ENCODE results near the gene ZNF804A.

ZNF804A gene

DNA sequence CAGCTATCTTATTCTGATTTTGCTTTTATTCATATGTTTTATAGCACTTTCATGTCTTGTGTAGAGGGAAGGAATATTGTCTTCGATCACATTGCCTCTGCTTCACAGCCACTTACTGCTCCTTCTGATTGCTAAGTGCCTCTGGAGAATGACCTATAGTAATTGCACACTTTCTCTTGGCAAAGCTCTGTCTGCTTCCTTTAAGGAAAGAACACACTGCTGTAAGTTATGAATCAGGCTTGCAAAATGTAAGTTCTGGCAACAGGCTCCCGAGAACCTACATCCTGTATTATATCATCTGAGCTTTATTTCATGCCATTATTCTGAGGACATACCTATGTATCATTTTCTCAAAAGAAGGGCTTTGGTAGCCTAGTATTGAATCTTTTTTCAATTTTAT, 170.7 kb downstream of the ZNF804A start:
- H3K4me3 ChIP-seq (replicated peaks; ENCODE audit: low read depth, low read length), result no peak overlapping the region
- no peak for DNase-seq (ENCODE audit: extremely low read depth, low read depth)
- no peak for TF ChIP-seq CTCF (IDR thresholded peaks at IDR 0.05; ENCODE audit: low read depth, low read length, missing control alignments)

GRCh38 chr2:184769686-184770085, 171.4 kb downstream of the ZNF804A start:
- TF ChIP-seq CTCF (IDR thresholded peaks at IDR 0.05; ENCODE audit: low read depth, low read length, missing control alignments), result no peak
- no peak for DNase-seq (ENCODE audit: extremely low read depth, low read depth)

DNA sequence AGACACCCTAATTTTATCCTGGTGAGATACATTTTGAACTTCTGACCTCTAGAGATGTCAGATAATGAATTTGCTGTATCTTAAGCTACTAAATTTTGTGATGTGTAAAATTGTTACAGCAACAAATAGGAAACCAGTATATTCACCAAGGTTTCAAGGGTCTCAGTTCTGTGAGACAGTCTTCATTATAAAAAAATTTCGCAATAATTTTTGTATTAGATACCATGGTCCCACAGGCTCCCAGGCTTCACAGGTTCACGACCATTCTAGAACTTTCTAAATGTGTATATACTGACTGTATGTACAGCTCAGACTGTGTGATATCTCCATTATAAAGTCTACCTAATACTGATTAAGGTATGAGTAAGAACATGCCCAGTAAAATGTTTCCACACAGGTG, 181.4 kb downstream of the ZNF804A start:
- H3K4me3 ChIP-seq (replicated peaks; ENCODE audit: low read depth, low read length), result no peak overlapping the region
- no peak for TF ChIP-seq CTCF (IDR thresholded peaks at IDR 0.05; ENCODE audit: low read depth, low read length, missing control alignments)
- DNase-seq (ENCODE audit: extremely low read depth, low read depth), result no peak

More at GRCh38 chr2:184769686-184770085, 171.4 kb downstream of the ZNF804A start:
- no peak overlapping the region for H3K4me3 ChIP-seq (replicated peaks; ENCODE audit: low read depth, low read length)

DNA sequence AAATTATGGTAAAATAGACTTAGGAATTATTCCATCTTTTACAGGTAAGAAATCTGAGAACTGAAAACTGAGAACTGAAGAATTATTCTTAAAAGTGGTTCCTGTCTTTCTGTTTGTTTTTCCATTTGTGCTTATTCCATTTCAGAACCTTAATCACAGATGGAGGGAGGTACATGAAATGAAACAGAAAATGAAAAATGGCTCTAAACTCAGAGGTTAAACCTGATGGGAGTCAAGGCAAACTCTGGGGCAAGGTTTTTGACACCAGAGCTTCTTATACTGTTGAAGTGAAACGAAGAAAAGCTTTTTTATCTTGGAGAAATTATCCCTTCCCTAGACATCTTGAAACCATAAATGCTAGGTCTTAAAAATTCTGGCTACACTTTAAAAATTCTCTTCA, 182.1 kb downstream of the ZNF804A start:
- TF ChIP-seq CTCF (IDR thresholded peaks at IDR 0.05; ENCODE audit: low read depth, low read length, missing control alignments), result no peak
- no peak for DNase-seq (ENCODE audit: extremely low read depth, low read depth)
- H3K4me3 ChIP-seq (replicated peaks; ENCODE audit: low read depth, low read length), result no peak overlapping the region

GRCh38 chr2:184780944-184781343, 182.6 kb downstream of the ZNF804A start:
- no peak for DNase-seq (ENCODE audit: extremely low read depth, low read depth)
- no peak for TF ChIP-seq CTCF (IDR thresholded peaks at IDR 0.05; ENCODE audit: low read depth, low read length, missing control alignments)
- H3K4me3 ChIP-seq (replicated peaks; ENCODE audit: low read depth, low read length), result no peak overlapping the region

- no peak for TF ChIP-seq CTCF (IDR thresholded peaks at IDR 0.05; ENCODE audit: low read depth, low read length, missing control alignments)
- H3K4me3 ChIP-seq (replicated peaks; ENCODE audit: low read depth, low read length), result no peak overlapping the region
- no peak for DNase-seq (ENCODE audit: extremely low read depth, low read depth)
Measured at GRCh38 chr2:184783576-184783975, 185.2 kb downstream of the ZNF804A start.

DNA sequence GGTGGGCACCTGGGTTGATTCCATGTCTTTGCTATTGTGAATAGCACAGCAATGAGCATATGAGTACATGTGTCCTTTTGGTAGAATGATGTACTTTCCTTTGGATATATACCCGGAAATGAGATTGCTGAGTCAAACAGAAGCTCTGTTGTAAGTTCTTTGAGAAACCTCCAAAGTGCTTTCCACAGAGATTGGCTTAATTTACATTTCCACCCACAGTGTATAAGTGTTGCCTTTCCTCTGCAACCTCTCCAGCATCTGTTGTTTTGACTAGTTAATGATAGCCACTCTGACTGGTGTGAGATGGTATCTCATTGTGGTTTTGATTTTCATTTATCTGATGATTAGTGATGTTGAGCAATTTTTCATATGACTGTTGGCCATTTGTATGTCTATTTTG, 194.8 kb downstream of the ZNF804A start:
- no peak overlapping the region for H3K4me3 ChIP-seq (replicated peaks; ENCODE audit: low read depth, low read length)
- no peak for TF ChIP-seq CTCF (IDR thresholded peaks at IDR 0.05; ENCODE audit: low read depth, low read length, missing control alignments)
- DNase-seq (ENCODE audit: extremely low read depth, low read depth), result no peak
